ENCODE measurements around the gene KLF7.

The KLF7 gene

DNA sequence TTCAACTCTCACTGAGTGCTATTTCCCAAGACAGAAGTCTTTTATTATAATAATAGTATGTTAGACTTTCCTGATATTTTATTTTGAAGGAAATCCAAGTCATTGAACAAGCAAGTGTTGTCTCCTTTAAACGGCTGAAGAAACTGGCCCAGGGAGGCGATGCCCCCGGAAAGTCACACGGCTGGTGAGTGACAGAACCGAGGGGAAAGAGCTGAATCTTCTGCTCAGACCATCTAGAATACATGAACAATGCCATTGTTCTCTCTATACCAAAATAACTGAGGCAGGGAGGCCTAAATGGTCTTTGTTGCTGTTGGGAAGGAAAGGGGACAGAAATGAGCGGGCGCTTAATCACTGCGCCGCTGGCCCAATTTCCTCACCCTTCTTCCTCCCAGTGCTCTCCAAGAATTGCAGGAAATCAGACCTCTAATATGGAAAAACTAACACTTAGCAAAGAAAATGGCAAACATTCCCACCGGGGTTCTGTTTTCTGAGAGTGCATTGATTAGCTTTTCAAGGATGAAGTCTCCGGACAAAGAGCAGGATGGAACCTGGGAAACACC, 101.5 kb downstream of the KLF7 start:
- no peak overlapping the region for H3K27ac Mint-ChIP-seq
- H3K36me3 Mint-ChIP-seq (ENCODE audit: low read depth): no peaks in the 10 kb centered on the region
- TF ChIP-seq, protein P1, sequence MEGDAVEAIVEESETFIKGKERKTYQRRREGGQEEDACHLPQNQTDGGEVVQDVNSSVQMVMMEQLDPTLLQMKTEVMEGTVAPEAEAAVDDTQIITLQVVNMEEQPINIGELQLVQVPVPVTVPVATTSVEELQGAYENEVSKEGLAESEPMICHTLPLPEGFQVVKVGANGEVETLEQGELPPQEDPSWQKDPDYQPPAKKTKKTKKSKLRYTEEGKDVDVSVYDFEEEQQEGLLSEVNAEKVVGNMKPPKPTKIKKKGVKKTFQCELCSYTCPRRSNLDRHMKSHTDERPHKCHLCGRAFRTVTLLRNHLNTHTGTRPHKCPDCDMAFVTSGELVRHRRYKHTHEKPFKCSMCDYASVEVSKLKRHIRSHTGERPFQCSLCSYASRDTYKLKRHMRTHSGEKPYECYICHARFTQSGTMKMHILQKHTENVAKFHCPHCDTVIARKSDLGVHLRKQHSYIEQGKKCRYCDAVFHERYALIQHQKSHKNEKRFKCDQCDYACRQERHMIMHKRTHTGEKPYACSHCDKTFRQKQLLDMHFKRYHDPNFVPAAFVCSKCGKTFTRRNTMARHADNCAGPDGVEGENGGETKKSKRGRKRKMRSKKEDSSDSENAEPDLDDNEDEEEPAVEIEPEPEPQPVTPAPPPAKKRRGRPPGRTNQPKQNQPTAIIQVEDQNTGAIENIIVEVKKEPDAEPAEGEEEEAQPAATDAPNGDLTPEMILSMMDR (IDR thresholded peaks at IDR 0.05; ENCODE audit: unreplicated experiment in 3 of 3): no peak
- H3K9me3 Mint-ChIP-seq: no peaks in the 10 kb centered on the region
- H3K4me3 Mint-ChIP-seq: no peak overlapping the region
- peaks cover 17% of the 10 kb centered on the region for H3K4me1 Mint-ChIP-seq
- no peaks in the 10 kb centered on the region for H3K27me3 Mint-ChIP-seq (ENCODE audit: low read depth)

DNA sequence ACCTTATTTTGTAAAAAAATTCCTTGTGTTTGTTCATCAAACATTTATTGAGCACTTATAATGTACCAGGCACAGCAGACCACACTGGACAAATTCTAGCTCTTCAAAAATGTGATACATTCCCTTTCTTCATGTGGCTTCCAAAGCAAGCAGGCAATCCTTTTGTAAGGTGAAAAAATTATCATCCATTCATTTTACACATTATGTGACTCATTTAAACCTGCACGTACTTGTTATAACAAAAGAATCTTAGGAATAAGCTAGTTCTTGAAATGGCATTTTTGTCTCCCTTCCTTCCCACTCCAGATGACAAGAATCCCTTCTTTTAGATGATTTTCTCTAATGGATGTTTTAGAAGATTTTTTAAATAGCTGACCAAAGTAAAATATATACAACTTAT, 104.6 kb downstream of the KLF7 start:
- no peaks in the 10 kb centered on the region for H3K36me3 Mint-ChIP-seq (ENCODE audit: low read depth)
- peaks cover 1% of the 10 kb centered on the region for H3K4me1 Mint-ChIP-seq
- TF ChIP-seq, protein P1 (IDR thresholded peaks at IDR 0.05; ENCODE audit: unreplicated experiment in 3 of 3): no peak
- H3K27me3 Mint-ChIP-seq (ENCODE audit: low read depth): no peaks in the 10 kb centered on the region
- no peak overlapping the region for H3K4me3 Mint-ChIP-seq
- no peak overlapping the region for H3K27ac Mint-ChIP-seq
- H3K9me3 Mint-ChIP-seq: no peaks in the 10 kb centered on the region

DNA sequence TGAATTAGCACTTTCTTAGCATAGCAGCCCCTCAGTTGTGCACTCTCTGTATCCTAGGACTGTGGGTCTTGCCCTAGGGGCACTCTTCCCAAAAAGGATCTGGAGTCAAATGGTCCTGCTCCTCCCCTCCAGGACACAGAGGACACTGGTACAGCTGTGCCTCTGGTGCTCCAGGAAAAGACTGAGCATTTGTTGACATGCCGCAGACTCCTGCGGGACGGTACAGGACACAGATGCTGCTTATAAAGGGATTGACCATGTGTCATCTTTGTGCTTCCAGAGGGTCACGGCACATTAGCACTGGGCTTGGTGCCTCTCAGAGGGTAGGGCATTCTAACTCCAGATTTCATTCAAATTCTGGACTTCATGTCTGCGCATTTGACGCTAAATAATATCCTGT, 110.5 kb downstream of the KLF7 start:
- no peaks in the 10 kb centered on the region for H3K27me3 Mint-ChIP-seq (ENCODE audit: low read depth)
- H3K4me3 Mint-ChIP-seq: no peak overlapping the region
- TF ChIP-seq, protein P1 (IDR thresholded peaks at IDR 0.05; ENCODE audit: unreplicated experiment in 3 of 3): no peak
- peaks cover 2% of the 10 kb centered on the region for H3K9me3 Mint-ChIP-seq
- H3K4me1 Mint-ChIP-seq: peaks cover 10% of the 10 kb centered on the region
- no peaks in the 10 kb centered on the region for H3K36me3 Mint-ChIP-seq (ENCODE audit: low read depth)
- H3K27ac Mint-ChIP-seq: peak overlapping the region in 1 of 3 experiments; percentile 42

DNA sequence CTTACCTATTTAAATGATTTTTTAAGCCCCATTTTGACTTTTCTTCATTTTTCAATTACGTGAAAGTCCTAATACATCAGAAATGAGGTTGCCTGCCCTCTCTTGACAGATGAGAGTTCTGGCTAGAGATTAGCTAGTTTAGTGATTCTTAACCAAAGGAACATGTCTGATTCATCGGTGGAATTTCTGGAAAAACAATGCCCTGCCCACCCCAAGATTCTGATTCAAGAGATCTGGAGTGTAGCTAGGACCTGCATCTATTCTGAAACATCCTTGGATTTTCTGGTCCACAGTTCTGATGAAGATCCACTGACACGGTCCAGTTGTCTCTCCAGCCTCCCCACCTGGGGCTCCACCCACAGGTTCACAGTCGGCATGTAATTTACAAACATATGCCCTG, 111.2 kb downstream of the KLF7 start:
- TF ChIP-seq, protein P1 (IDR thresholded peaks at IDR 0.05; ENCODE audit: unreplicated experiment in 3 of 3): no peak
- Mint-ChIP-seq H3K36me3 (ENCODE audit: low read depth) (no peaks in the 10 kb centered on the region), H3K9me3 (peaks cover 2% of the 10 kb centered on the region), H3K27ac (no peak overlapping the region), H3K27me3 (ENCODE audit: low read depth) (no peaks in the 10 kb centered on the region), H3K4me1 (peaks cover 10% of the 10 kb centered on the region), H3K4me3 (no peak overlapping the region)

DNA sequence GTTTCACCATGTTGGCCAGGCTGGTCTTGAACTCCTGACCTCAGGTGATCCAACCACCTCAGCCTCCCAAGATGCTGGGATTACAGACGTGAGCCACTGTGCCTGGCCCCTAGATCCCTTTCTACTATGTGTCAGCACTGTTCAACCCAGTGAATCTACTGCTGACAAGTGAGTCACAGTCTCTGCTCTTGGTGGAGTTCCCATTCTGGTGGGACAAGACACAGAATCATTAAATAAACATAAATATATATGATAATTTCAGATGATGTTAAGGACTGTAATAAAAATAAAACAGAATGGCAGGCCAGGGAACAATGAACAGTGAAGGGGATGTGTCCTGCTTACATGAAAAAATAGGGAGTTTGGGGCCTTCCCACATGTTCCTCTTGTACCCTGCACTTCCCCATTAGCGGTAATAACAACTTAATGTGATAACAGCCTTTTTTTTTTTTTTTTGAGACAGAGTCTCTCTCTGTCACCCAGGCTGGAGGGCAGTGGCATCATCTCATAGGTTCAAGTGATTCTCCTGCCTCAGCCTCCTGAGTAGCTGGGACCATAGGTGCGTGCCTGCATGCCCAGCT, 114.3 kb downstream of the KLF7 start:
- Mint-ChIP-seq H3K4me1 (peaks cover 18% of the 10 kb centered on the region), H3K27ac (no peak overlapping the region), H3K36me3 (ENCODE audit: low read depth) (no peaks in the 10 kb centered on the region), H3K27me3 (ENCODE audit: low read depth) (no peaks in the 10 kb centered on the region), H3K4me3 (no peak overlapping the region), H3K9me3 (peaks cover 2% of the 10 kb centered on the region)
- TF ChIP-seq, protein P1 (IDR thresholded peaks at IDR 0.05; ENCODE audit: unreplicated experiment in 3 of 3): no peak

DNA sequence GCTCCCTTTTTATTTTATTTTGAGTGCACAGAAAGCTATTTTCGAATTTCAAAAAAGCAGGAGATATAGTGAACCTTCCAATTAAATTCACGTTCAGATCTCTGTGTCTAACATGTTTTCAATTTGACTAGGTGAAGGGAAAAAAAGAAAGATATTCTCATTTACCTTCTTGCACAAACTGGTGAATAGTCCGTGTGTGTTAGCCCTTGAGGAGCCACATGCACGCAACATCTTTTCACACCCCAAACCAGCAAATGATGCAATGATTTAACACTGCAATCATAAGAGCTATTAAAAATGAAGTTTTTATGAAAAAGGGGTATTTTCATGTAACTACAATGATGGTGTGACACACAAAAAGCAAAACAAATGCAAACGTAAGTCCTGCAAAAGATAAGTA, 116.6 kb downstream of the KLF7 start:
- peaks cover 2% of the 10 kb centered on the region for H3K9me3 Mint-ChIP-seq
- no peak overlapping the region for H3K27ac Mint-ChIP-seq
- TF ChIP-seq, protein P1 (IDR thresholded peaks at IDR 0.05; ENCODE audit: unreplicated experiment in 3 of 3): no peak
- no peak overlapping the region for H3K4me3 Mint-ChIP-seq
- no peaks in the 10 kb centered on the region for H3K27me3 Mint-ChIP-seq (ENCODE audit: low read depth)
- H3K36me3 Mint-ChIP-seq (ENCODE audit: low read depth): no peaks in the 10 kb centered on the region
- peaks cover 7% of the 10 kb centered on the region for H3K4me1 Mint-ChIP-seq
